ENCODE results near the gene AGXT2. TPM values are rescaled to one million over a fixed set of nuclear protein-coding genes. Genes with fewer than 3 reads are reported as not detected.

The AGXT2 gene
- total RNA-seq, 1 experiment from 2014 or later, result not detected

GRCh38 chr5:35073160-35073559 lies 25.4 kb upstream of the AGXT2 start:
- Histone ChIP-seq H4K20me1 (ENCODE audit: insufficient read depth) (no peaks in the 10 kb centered on the region), H3K36me3 (ENCODE audit: low read depth) (no peaks in the 10 kb centered on the region), H3K79me2 (ENCODE audit: low read depth) (no peaks in the 10 kb centered on the region), H3K9me2 (ENCODE audit: insufficient read depth) (no peaks in the 10 kb centered on the region), H2AFZ (no peak overlapping the region), H3K4me2 (no peak overlapping the region), H3K27me3 (ENCODE audit: insufficient read depth, low read depth) (peaks cover 46% of the 10 kb centered on the region), H3K4me1 (replicated peaks; ENCODE audit: insufficient read depth) (no peaks in the 10 kb centered on the region), H3K9me3 (ENCODE audit: insufficient read depth, low read depth) (no peaks in the 10 kb centered on the region), H3F3A (ENCODE audit: insufficient read depth, low read depth) (no peaks in the 10 kb centered on the region), H3K27ac (no peak overlapping the region), H3K4me3 (no peak overlapping the region)
- CTCF ChIA-PET, result no interaction called here
- POLR2A ChIA-PET (ENCODE audit: unreplicated experiment), result no interaction called here
- no peak for DNase-seq
- intact Hi-C loops (cut with micrococcal nuclease; ENCODE audit: unreplicated experiment), result no loop called here
- BruUV-seq (replicated peaks), result no TSS peak
- no peak for TF ChIP-seq EZH2 (IDR thresholded peaks at IDR 0.05; ENCODE audit: low read depth)
- TF ChIP-seq CTCF (conservative IDR thresholded peaks at IDR 0.05), result no peak

GRCh38 chr5:35069188-35069587 lies 21.4 kb upstream of the AGXT2 start:
- Histone ChIP-seq H3K4me1 (replicated peaks; ENCODE audit: insufficient read depth) (no peaks in the 10 kb centered on the region), H4K20me1 (ENCODE audit: insufficient read depth) (no peaks in the 10 kb centered on the region), H3K27me3 (ENCODE audit: insufficient read depth, low read depth) (peaks cover 57% of the 10 kb centered on the region), H3K79me2 (ENCODE audit: low read depth) (no peaks in the 10 kb centered on the region), H3K36me3 (ENCODE audit: low read depth) (no peaks in the 10 kb centered on the region), H2AFZ (no peak overlapping the region), H3K9me3 (ENCODE audit: insufficient read depth, low read depth) (no peaks in the 10 kb centered on the region), H3K27ac (no peak overlapping the region), H3K4me3 (no peak overlapping the region), H3K9me2 (ENCODE audit: insufficient read depth) (no peaks in the 10 kb centered on the region), H3F3A (ENCODE audit: insufficient read depth, low read depth) (no peaks in the 10 kb centered on the region), H3K4me2 (no peak overlapping the region)
- ChIA-PET CTCF (no interaction called here), POLR2A (ENCODE audit: unreplicated experiment) (no interaction called here)
- no TSS peak for BruUV-seq (replicated peaks)
- intact Hi-C loops (cut with micrococcal nuclease; ENCODE audit: unreplicated experiment), result no loop called here
- no peak for TF ChIP-seq EZH2 (IDR thresholded peaks at IDR 0.05; ENCODE audit: low read depth)
- no peak for TF ChIP-seq CTCF (conservative IDR thresholded peaks at IDR 0.05)
- DNase-seq, result no peak

- no TSS peak for BruUV-seq (replicated peaks)
- Histone ChIP-seq H3K4me1 (replicated peaks; ENCODE audit: insufficient read depth) (no peaks in the 10 kb centered on the region), H3K9me2 (ENCODE audit: insufficient read depth) (no peaks in the 10 kb centered on the region), H4K20me1 (ENCODE audit: insufficient read depth) (no peaks in the 10 kb centered on the region), H3K27me3 (ENCODE audit: insufficient read depth, low read depth) (peaks cover 69% of the 10 kb centered on the region), H3K79me2 (ENCODE audit: low read depth) (no peaks in the 10 kb centered on the region), H3K27ac (no peak overlapping the region), H3K36me3 (ENCODE audit: low read depth) (no peaks in the 10 kb centered on the region), H3K4me2 (no peak overlapping the region), H3K4me3 (no peak overlapping the region), H3F3A (ENCODE audit: insufficient read depth, low read depth) (no peaks in the 10 kb centered on the region), H3K9me3 (ENCODE audit: insufficient read depth, low read depth) (no peaks in the 10 kb centered on the region), H2AFZ (no peak overlapping the region)
- ChIA-PET CTCF (no interaction called here), POLR2A (ENCODE audit: unreplicated experiment) (no interaction called here)
- DNase-seq, result no peak
- TF ChIP-seq CTCF (conservative IDR thresholded peaks at IDR 0.05) (no peak), EZH2 (IDR thresholded peaks at IDR 0.05; ENCODE audit: low read depth) (no peak)
- intact Hi-C loops (cut with micrococcal nuclease; ENCODE audit: unreplicated experiment), result no loop called here
These were observed 20.2 kb upstream of the AGXT2 start for GRCh38 chr5:35067985-35068384.
